Tibial artery (tissue), 4 donors: ENCODE data around the gene SYNE2.

Experiments
- DNase-seq, 2 donors: peaks; one replicate each; pipeline ENCODE4 v3.0.0-alpha.2; 2019
- H3K27ac ChIP-seq, 2 donors: fragments of 200-600 bp; sonication (generic) in 1 of 2; 1 replicate in 1 of 2; 2 replicates in 1 of 2; pipeline ENCODE4 v1.5.1; 2018 to 2019; ENCODE audit warnings: mild to moderate bottlenecking in 1 of 2
- H3K27me3 ChIP-seq, 2 donors: fragments of 200-600 bp; sonication (generic) in 1 of 2; one replicate each; pipeline versions ENCODE4 v1.5.1 to v1.6.0; 2016 to 2019
- H3K36me3 ChIP-seq, 3 donors: fragments of 200-600 bp; sonication (generic) in 2 of 3; one replicate each; pipeline ENCODE4 v1.5.1; 2016 to 2019; ENCODE audit warnings: mild to moderate bottlenecking in 2 of 3
- H3K4me1 ChIP-seq, 4 donors: fragments of 200-600 bp; sonication (generic) in 2 of 4; 1 replicate in 3 of 4; 2 replicates in 1 of 4; pipeline ENCODE4 v1.5.1; 2016 to 2019
- H3K4me3 ChIP-seq, 2 donors: fragments of 200-600 bp; sonication (generic) in 1 of 2; 1 replicate in 1 of 2; 2 replicates in 1 of 2; pipeline ENCODE4 v1.5.1; 2018 to 2019; ENCODE audit warnings: mild to moderate bottlenecking in 2 of 2
- H3K9me3 ChIP-seq, 3 donors: fragments of 200-600 bp; sonication (generic) in 1 of 3; one replicate each; pipeline ENCODE4 v1.5.1; 2016 to 2019
- CTCF ChIP-seq, 2 experiments: fragments of 200-600 bp in 1 of 2; fragments of 450-650 bp in 1 of 2; IDR thresholded peaks; one replicate each; pipeline ENCODE4 v1.5.1; 2017 to 2019; ENCODE audit warnings: antibody characterized with exemption in 2 of 2, mild to moderate bottlenecking in 1 of 2, moderate library complexity in 1 of 2
- intact Hi-C: fragments of 100-400 bp; cut with DNase I; formaldehyde crosslinking; loops from one replicate; pipeline ENCODE4 v1.15.0; 2023; ENCODE audit warnings: low total_unique reads

SYNE2 gene

GRCh38 chr14:64217834-64218233, 365.0 kb downstream of the SYNE2 start:
- Histone ChIP-seq H3K4me3 (no peak overlapping the region), H3K9me3 (no peaks in the 10 kb centered on the region), H3K27me3 (no peaks in the 10 kb centered on the region), H3K4me1 (no peaks in the 10 kb centered on the region), H3K27ac (no peak overlapping the region), H3K36me3 (peaks cover 79 to 100% (median 97%) of the 10 kb centered on the region in 3 donors)
- intact Hi-C loops, result no loop called here
- TF ChIP-seq CTCF (IDR thresholded peaks at IDR 0.05), result no peak
- no peak for DNase-seq

- Histone ChIP-seq H3K27ac (no peak overlapping the region), H3K4me3 (no peak overlapping the region), H3K4me1 (no peaks in the 10 kb centered on the region), H3K9me3 (no peaks in the 10 kb centered on the region), H3K27me3 (no peaks in the 10 kb centered on the region), H3K36me3 (peaks cover 78 to 100% (median 97%) of the 10 kb centered on the region in 3 donors)
- intact Hi-C loops, result no loop called here
- no peak for DNase-seq
- no peak for TF ChIP-seq CTCF (IDR thresholded peaks at IDR 0.05)
Observed at GRCh38 chr14:64218344-64219240, 365.8 kb downstream of the SYNE2 start.

- Histone ChIP-seq H3K27me3 (no peaks in the 10 kb centered on the region), H3K4me3 (no peak overlapping the region), H3K9me3 (no peaks in the 10 kb centered on the region), H3K4me1 (no peaks in the 10 kb centered on the region), H3K27ac (no peak overlapping the region), H3K36me3 (peaks cover 75 to 100% (median 97%) of the 10 kb centered on the region in 3 donors)
- DNase-seq, result no peak
- TF ChIP-seq CTCF (IDR thresholded peaks at IDR 0.05), result no peak
- intact Hi-C loops, result no loop called here
Observed at GRCh38 chr14:64220056-64220455, 367.3 kb downstream of the SYNE2 start.

- no peak overlapping the region for H3K27ac ChIP-seq
- TF ChIP-seq CTCF (IDR thresholded peaks at IDR 0.05), result no peak
- no peaks in the 10 kb centered on the region for H3K4me1 ChIP-seq
- no peaks in the 10 kb centered on the region for H3K27me3 ChIP-seq
- intact Hi-C loops, result no loop called here
- H3K9me3 ChIP-seq, result no peaks in the 10 kb centered on the region
- H3K36me3 ChIP-seq, result peaks cover 73 to 100% (median 97%) of the 10 kb centered on the region in 3 donors
- DNase-seq, result no peak
- H3K4me3 ChIP-seq, result no peak overlapping the region
Observed at GRCh38 chr14:64220466-64220865, 367.7 kb downstream of the SYNE2 start.

- no peak for TF ChIP-seq CTCF (IDR thresholded peaks at IDR 0.05)
- Histone ChIP-seq H3K36me3 (peaks cover 69 to 100% (median 91%) of the 10 kb centered on the region in 3 donors), H3K9me3 (no peaks in the 10 kb centered on the region), H3K4me3 (no peak overlapping the region), H3K4me1 (no peaks in the 10 kb centered on the region), H3K27me3 (no peaks in the 10 kb centered on the region), H3K27ac (no peak overlapping the region)
- no peak for DNase-seq
- intact Hi-C loops, result no loop called here
Observed at GRCh38 chr14:64221391-64222003, 368.7 kb downstream of the SYNE2 start.
